OCI-LY7 (cell line): Measurements from ENCODE around the gene SIRPA. TPM values are rescaled to one million over a fixed set of nuclear protein-coding genes. Genes with fewer than 3 reads are reported as not detected.

Experiments used
- BruUV-seq: library from RNA; stranded (reverse); fragments of 400-500 nt; replicated peaks from 2 replicates; lab custom pipeline; 2021; lab: Mats Ljungman, UMichigan
- CTCF ChIA-PET: fragments of 300-600 bp; sonication (Branson Sonifier 250); formaldehyde crosslinking; loops from one replicate; lab custom pipeline; 2022; ENCODE audit warnings: antibody characterized with exemption; ENCODE audit not compliant: unreplicated experiment; lab: Charles Lee
- POLR2A ChIA-PET: fragments of 300-600 bp; sonication (Branson Sonifier 250); formaldehyde crosslinking; loops from one replicate; lab custom pipeline; 2022; ENCODE audit warnings: antibody characterized with exemption; lab: Charles Lee
- DNase-seq: peaks from one replicate; pipeline ENCODE4 v3.0.0-alpha.2; 2015; ENCODE audit warnings: low spot score
- H2AFZ ChIP-seq: fragments of 200-600 bp; sonication (generic), shearing (Covaris generic); 2 replicates; pipeline ENCODE4 v1.6.1; 2014; ENCODE audit warnings: mild to moderate bottlenecking, antibody characterized with exemption, low read length, moderate library complexity
- H3K27ac ChIP-seq: fragments of 200-600 bp; sonication (generic); 2 replicates; pipeline ENCODE4 v1.5.1; 2014; ENCODE audit warnings: mixed run types, low read depth, mild to moderate bottlenecking, moderate library complexity, low read length, inconsistent platforms; ENCODE audit not compliant: poor library complexity, severe bottlenecking
- H3K36me3 ChIP-seq: fragments of 200-600 bp; sonication (generic); 2 replicates; pipeline ENCODE4 v1.6.1; 2014; ENCODE audit warnings: mild to moderate bottlenecking, antibody characterized with exemption, low read length, moderate library complexity, mixed read lengths; ENCODE audit not compliant: insufficient read depth
- H3K4me1 ChIP-seq: fragments of 200-600 bp; sonication (generic); 2 replicates; pipeline ENCODE4 v1.5.1; 2014; ENCODE audit warnings: mild to moderate bottlenecking, low read length; ENCODE audit not compliant: insufficient read depth, poor library complexity, severe bottlenecking
- H3K4me2 ChIP-seq: fragments of 200-600 bp; sonication (generic); 2 replicates; pipeline ENCODE4 v1.6.1; 2014; ENCODE audit warnings: mild to moderate bottlenecking, low read length
- H3K4me3 ChIP-seq: fragments of 200-600 bp; sonication (generic); 2 replicates; pipeline ENCODE4 v1.5.1; 2014; ENCODE audit warnings: mild to moderate bottlenecking, low read depth, low read length; ENCODE audit not compliant: poor library complexity, severe bottlenecking
- H3K79me2 ChIP-seq: fragments of 200-600 bp; sonication (generic); 2 replicates; pipeline ENCODE4 v1.6.1; 2016; ENCODE audit warnings: low read depth, mild to moderate bottlenecking, low read length, moderate library complexity, mixed read lengths; ENCODE audit not compliant: insufficient read depth
- H3K9me2 ChIP-seq: fragments of 200-600 bp; sonication (generic); 2 replicates; pipeline ENCODE4 v1.6.1; 2016; ENCODE audit warnings: mild to moderate bottlenecking, low read length, mixed read lengths; ENCODE audit not compliant: insufficient read depth
- H3K9me3 ChIP-seq: fragments of 200-600 bp; sonication (generic); 2 replicates; pipeline ENCODE4 v1.6.1; 2014; ENCODE audit warnings: mild to moderate bottlenecking, mixed run types, low read length, mixed read lengths
- H4K20me1 ChIP-seq: fragments of 200-600 bp; sonication (generic); 2 replicates; pipeline ENCODE4 v1.6.1; 2014; ENCODE audit warnings: mild to moderate bottlenecking, antibody characterized with exemption, low read length, moderate library complexity, mixed read lengths; ENCODE audit not compliant: insufficient read depth
- EZH2phosphoT487 ChIP-seq: fragments of 200-600 bp; sonication (generic); IDR thresholded peaks from 2 replicates; pipeline ENCODE4 v1.6.1; 2018; ENCODE audit warnings: low read depth, borderline replicate concordance, mild to moderate bottlenecking, mixed run types, antibody characterized with exemption, low read length, moderate library complexity, mixed read lengths
- intact Hi-C: fragments of 100-400 bp; cut with micrococcal nuclease; formaldehyde crosslinking; loops from one replicate; pipeline ENCODE4 v1.10.0; 2022; ENCODE audit not compliant: unreplicated experiment
- total RNA-seq, 2 experiments: library from RNA; depleted of rRNA in 1 of 2; stranded (reverse); fragments of >200 nt in 1 of 2; shearing (Covaris generic) in 1 of 2; gene quantifications; 2 replicates each; pipeline ENCODE4 v1.2.3, GENCODE V29; 2014 to 2022
- TF ChIP-seq, protein P1 (sequence below): fragments of 200-600 bp; sonication (generic); conservative IDR thresholded peaks from 2 replicates; pipeline ENCODE4 v1.5.1; 2014; ENCODE audit warnings: mild to moderate bottlenecking, antibody characterized with exemption, low read length, moderate library complexity, mixed read lengths

The SIRPA gene
- total RNA-seq, 2 experiments from 2014 or later: not detected

DNA sequence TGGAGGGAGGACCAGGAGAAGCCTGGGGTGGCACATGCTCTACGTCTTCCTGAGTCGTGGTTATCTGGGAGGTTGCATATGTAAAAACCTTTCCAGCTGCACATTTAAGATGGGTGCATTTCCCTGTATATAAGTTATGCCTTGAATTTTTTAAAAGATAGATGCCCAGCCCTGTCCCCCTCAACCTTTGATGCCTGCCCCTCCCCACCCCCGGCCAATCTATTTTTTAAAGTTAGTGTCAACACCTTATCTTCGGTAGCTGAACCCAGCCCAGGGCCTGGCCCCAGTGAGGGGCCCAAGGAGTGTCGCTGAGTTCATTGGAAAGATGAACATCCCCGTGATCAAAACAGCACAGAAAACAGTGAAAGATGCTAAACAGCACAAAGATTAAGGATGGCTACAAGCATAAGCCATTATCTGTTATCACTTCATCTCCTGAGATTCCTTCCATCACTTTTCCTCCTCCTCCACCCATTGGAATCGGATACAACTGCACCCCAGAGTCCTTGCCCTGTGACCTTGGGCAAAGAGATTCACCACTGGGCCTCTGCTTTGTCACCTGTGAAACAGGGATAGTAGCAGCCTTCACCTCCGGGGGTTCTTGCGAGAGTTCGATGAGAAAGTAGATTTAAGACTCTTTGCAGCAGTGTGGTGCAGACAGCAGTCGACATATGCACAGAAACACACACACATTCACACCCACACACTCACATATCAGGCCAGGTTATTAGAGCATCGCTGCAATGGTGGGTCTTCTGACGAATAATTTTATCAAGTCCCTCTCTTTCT lies 47.5 kb downstream of the SIRPA start:
- H3K9me2 ChIP-seq: no peaks in the 10 kb centered on the region
- H3K36me3 ChIP-seq: no peaks in the 10 kb centered on the region
- POLR2A ChIA-PET: no interaction called here
- no peak overlapping the region for H3K4me3 ChIP-seq
- H3K9me3 ChIP-seq: no peaks in the 10 kb centered on the region
- H4K20me1 ChIP-seq: no peaks in the 10 kb centered on the region
- no peak overlapping the region for H2AFZ ChIP-seq
- BruUV-seq: no TSS peak
- TF ChIP-seq, protein P1, sequence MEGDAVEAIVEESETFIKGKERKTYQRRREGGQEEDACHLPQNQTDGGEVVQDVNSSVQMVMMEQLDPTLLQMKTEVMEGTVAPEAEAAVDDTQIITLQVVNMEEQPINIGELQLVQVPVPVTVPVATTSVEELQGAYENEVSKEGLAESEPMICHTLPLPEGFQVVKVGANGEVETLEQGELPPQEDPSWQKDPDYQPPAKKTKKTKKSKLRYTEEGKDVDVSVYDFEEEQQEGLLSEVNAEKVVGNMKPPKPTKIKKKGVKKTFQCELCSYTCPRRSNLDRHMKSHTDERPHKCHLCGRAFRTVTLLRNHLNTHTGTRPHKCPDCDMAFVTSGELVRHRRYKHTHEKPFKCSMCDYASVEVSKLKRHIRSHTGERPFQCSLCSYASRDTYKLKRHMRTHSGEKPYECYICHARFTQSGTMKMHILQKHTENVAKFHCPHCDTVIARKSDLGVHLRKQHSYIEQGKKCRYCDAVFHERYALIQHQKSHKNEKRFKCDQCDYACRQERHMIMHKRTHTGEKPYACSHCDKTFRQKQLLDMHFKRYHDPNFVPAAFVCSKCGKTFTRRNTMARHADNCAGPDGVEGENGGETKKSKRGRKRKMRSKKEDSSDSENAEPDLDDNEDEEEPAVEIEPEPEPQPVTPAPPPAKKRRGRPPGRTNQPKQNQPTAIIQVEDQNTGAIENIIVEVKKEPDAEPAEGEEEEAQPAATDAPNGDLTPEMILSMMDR: no peak
- TF ChIP-seq EZH2phosphoT487: no peak
- H3K79me2 ChIP-seq: no peaks in the 10 kb centered on the region
- intact Hi-C loops: no loop called here
- H3K4me1 ChIP-seq: no peaks in the 10 kb centered on the region
- no peak for DNase-seq
- CTCF ChIA-PET: no interaction called here
- no peak overlapping the region for H3K27ac ChIP-seq
- no peak overlapping the region for H3K4me2 ChIP-seq

DNA sequence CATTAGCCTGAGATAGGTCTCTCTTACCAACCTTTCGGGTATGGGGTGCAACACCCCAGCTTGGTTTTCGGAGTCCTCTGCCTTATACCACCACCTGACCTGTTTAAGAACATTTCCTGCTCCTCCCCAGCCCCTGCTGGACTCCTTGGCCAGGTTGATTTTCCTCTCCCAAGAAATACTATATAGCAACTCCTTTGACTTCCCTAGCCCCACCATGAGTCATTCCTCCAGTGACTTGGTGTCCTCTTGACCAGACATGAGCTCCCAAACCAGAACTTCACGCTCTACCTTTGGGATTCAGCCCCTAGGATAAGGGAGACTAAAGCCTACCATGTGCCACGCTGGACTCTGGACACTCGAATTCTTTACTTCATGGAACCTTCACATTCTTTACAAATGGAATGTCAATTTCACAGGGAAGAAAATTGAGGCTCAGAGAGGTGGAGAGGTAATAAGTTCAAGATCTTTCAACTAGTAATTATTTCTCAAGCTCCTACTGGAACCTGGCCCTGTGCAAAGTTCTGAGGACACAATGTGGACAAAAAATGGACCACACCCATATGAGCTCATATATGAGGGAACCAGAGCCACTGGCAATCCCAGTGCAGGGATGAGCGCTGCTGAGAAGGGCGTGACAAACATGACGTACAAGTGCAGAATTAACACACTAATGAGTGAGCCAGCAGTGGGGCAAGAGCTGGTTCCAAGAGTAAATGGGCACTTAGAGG lies 48.2 kb downstream of the SIRPA start:
- Histone ChIP-seq H3K4me1 (no peaks in the 10 kb centered on the region), H3K4me2 (no peak overlapping the region), H3K4me3 (no peak overlapping the region), H3K79me2 (no peaks in the 10 kb centered on the region), H3K9me3 (no peaks in the 10 kb centered on the region), H3K27ac (no peak overlapping the region), H4K20me1 (no peaks in the 10 kb centered on the region), H2AFZ (no peak overlapping the region), H3K9me2 (no peaks in the 10 kb centered on the region), H3K36me3 (no peaks in the 10 kb centered on the region)
- intact Hi-C loops: no loop called here
- ChIA-PET CTCF (no interaction called here), POLR2A (no interaction called here)
- TF ChIP-seq EZH2phosphoT487: no peak
- TF ChIP-seq, protein P1: no peak
- no peak for DNase-seq
- no TSS peak for BruUV-seq
